Pancreas (tissue), 10 donors: ENCODE results near the gene GOLGA5. TPM values are rescaled to one million over a fixed set of nuclear protein-coding genes. Genes with fewer than 3 reads are reported as not detected.
A peak's percentile ranks its signal among the peaks of the same experiment; 100 is the strongest.
"Not testable (repeated sequence)": the region's sequence is repeated elsewhere in the genome, so short reads cannot be mapped to it uniquely, and the experiment has no call there.

ENCODE experiments used
- ATAC-seq, 4 donors: fragments of 200-7000 bp; cut with Tn5 transposase; one replicate each; pipeline versions ENCODE4 v1.8.0 to v1.9.1; 2020; ENCODE audit warnings: mild to moderate bottlenecking in 4 of 4, moderate library complexity in 4 of 4
- DNase-seq, 6 donors: peaks; one replicate each; pipeline ENCODE4 v3.0.0-alpha.2; 2020
- FAIRE-seq: peaks from 2 replicates; lab custom pipeline; 2012; peaks lifted over from hg19 to GRCh38; lab: Jason Lieb, UNC
- H3K27ac ChIP-seq, 4 donors: fragments of 200-600 bp; sonication (generic); 1 replicate in 3 of 4; 2 replicates in 1 of 4; pipeline versions ENCODE4 v1.5.0 to v1.8.0; 2020
- H3K27me3 ChIP-seq, 4 donors: fragments of 200-600 bp; one replicate each; pipeline ENCODE4 v1.8.0; 2021
- H3K36me3 ChIP-seq, 3 donors: fragments of 200-600 bp; sonication (generic) in 1 of 3; one replicate each; pipeline versions ENCODE4 v1.5.0 to v1.8.0; 2020 to 2021
- H3K4me1 ChIP-seq, 3 donors: fragments of 200-600 bp; one replicate each; pipeline ENCODE4 v1.8.0; 2021
- H3K4me3 ChIP-seq, 4 donors: fragments of 200-600 bp; sonication (generic) in 2 of 4; one replicate each; pipeline versions ENCODE4 v1.5.0 to v1.8.0; 2020 to 2021
- H3K9me3 ChIP-seq, 4 donors: fragments of 200-600 bp; one replicate each; pipeline ENCODE4 v1.8.0; 2021
- WGBS, 2 donors: extraction: QIAGEN DNeasy Blood & Tissue Kit; methylation state at CpG; one replicate each; pipeline ENCODE4 v1.1.7; 2013; 5-methylcytosine and 5-hydroxymethylcytosine counted together
- intact Hi-C, 3 donors: fragments of 100-400 bp; cut with DNase I; formaldehyde crosslinking; loops; one replicate each; pipeline versions ENCODE4 v1.11.1 to v1.14.2; 2022
- polyA plus RNA-seq, 2 donors: library from polyadenylated mRNA; stranded (reverse); fragments of 200-250 nt; gene quantifications; one replicate each; pipeline ENCODE4 v1.2.3, GENCODE V29; 2013
- total RNA-seq, 6 donors: library from RNA; stranded (reverse); fragmentation: NEBNext Ultra II Directional in 4 of 6; extraction: Animal tissue kit (Norgen Biotek cat#: 25700) in 4 of 6; gene quantifications; one replicate each; pipeline versions ENCODE4 v1.2.1 to v1.2.4, GENCODE V29; 2021 to 2023
- TF ChIP-seq, protein P1 (sequence below), 4 donors: fragments of 200-600 bp; sonication (generic) in 3 of 4; IDR thresholded peaks; one replicate each; pipeline versions ENCODE4 v1.5.0 to v1.8.0; 2021; ENCODE audit warnings: antibody characterized with exemption in 4 of 4
- donor health status: healthy with polysubstance abuse.
- donor health status: DM: no; HTN: no; CAD: no; lungs with moderate emphysema.
- donor health status: DM: no; HTN: no; CAD: no.
- donor health status: control.
- donor health status: control.
- donor health status: Bipolar disorder and iron deficiency.
- donor health status: DM: yes; HTN: yes; CAD: no.
- donor health status: DM: no; HTN: no; CAD: no.
- donor health status: DM: no; HTN: no; CAD: no.
- donor health status: DM: yes; HTN: yes; CAD: no.

The GOLGA5 gene, protein sequence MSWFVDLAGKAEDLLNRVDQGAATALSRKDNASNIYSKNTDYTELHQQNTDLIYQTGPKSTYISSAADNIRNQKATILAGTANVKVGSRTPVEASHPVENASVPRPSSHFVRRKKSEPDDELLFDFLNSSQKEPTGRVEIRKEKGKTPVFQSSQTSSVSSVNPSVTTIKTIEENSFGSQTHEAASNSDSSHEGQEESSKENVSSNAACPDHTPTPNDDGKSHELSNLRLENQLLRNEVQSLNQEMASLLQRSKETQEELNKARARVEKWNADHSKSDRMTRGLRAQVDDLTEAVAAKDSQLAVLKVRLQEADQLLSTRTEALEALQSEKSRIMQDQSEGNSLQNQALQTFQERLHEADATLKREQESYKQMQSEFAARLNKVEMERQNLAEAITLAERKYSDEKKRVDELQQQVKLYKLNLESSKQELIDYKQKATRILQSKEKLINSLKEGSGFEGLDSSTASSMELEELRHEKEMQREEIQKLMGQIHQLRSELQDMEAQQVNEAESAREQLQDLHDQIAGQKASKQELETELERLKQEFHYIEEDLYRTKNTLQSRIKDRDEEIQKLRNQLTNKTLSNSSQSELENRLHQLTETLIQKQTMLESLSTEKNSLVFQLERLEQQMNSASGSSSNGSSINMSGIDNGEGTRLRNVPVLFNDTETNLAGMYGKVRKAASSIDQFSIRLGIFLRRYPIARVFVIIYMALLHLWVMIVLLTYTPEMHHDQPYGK
- total RNA-seq (10 to 100 TPM; 12.8 to 19.2 (median 16.8) TPM), polyA plus RNA-seq (10 to 100 TPM; 21.7 to 22.6 TPM)

DNA sequence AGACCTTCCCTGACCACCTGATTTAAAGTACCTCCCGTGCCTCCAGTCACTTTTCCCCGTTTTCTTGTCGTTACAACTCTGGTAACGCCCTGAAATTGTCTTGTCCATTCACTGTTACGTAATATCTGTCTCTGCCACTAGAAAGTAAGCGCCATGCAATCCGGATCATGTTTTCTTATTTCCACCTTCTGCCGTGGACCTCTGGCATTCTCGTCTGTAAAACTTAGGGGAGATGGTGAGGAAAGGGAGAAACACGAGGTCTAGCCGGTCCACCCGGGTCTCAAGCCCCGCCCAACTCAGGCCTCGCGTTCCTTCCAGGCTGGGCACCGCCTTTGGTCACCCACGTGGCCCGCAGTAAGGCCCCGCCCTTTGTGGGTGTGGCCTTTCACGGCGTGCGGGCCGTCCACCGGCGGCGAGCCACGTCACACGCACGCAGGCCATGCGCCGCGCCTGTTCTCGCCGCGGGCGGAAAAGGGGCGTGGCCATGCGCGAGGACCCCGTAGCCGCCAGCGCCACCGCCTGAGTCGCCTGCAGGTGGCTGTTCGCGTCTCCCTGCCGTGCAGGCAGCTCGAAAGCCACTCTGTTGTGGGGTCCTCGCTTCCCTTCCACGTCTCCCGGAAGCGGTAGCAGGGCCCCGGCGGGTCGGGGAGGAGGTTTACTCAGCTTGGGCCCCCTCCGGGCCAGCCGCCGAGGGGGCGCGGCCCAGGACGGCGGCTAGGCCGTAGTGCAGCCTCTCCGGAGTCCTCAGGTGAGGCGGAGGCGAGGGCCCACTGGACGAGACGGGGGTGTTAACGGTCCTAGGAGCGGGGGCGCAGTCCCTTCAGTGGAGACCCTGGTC, at the start of gene GOLGA5:
Gene GOLGA5, plus strand, starts transcription at position 597 of the 838 bp plus-strand sequence. CDS start 3,133 bp downstream, outside the sequence.
- TF ChIP-seq, protein P1, sequence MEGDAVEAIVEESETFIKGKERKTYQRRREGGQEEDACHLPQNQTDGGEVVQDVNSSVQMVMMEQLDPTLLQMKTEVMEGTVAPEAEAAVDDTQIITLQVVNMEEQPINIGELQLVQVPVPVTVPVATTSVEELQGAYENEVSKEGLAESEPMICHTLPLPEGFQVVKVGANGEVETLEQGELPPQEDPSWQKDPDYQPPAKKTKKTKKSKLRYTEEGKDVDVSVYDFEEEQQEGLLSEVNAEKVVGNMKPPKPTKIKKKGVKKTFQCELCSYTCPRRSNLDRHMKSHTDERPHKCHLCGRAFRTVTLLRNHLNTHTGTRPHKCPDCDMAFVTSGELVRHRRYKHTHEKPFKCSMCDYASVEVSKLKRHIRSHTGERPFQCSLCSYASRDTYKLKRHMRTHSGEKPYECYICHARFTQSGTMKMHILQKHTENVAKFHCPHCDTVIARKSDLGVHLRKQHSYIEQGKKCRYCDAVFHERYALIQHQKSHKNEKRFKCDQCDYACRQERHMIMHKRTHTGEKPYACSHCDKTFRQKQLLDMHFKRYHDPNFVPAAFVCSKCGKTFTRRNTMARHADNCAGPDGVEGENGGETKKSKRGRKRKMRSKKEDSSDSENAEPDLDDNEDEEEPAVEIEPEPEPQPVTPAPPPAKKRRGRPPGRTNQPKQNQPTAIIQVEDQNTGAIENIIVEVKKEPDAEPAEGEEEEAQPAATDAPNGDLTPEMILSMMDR (IDR thresholded peaks at IDR 0.05) = no peak
- FAIRE-seq (peak; percentile 13), DNase-seq (peak; percentile 95 to 99 (median 99)), ATAC-seq (peak; percentile 94 to 98 (median 96))
- Histone ChIP-seq H3K27ac (peak within 1 kb of the TSS; percentile 64 to 82 (median 76)), H3K4me3 (peak within 1 kb of the TSS; percentile 75 to 99 (median 90)), H3K27me3 (no peaks in the 10 kb centered on the region), H3K36me3 (peaks cover 0 to 16% (median 10%) of the 10 kb centered on the region in 3 donors), H3K4me1 (peaks cover 0 to 17% (median 0%) of the 10 kb centered on the region in 3 donors), H3K9me3 (no peaks in the 10 kb centered on the region)
- 1 to 2% methylated on average over 38 to 71 of the region's 71 CpGs for WGBS, 2 donors
- intact Hi-C loops = no loop called here

DNA sequence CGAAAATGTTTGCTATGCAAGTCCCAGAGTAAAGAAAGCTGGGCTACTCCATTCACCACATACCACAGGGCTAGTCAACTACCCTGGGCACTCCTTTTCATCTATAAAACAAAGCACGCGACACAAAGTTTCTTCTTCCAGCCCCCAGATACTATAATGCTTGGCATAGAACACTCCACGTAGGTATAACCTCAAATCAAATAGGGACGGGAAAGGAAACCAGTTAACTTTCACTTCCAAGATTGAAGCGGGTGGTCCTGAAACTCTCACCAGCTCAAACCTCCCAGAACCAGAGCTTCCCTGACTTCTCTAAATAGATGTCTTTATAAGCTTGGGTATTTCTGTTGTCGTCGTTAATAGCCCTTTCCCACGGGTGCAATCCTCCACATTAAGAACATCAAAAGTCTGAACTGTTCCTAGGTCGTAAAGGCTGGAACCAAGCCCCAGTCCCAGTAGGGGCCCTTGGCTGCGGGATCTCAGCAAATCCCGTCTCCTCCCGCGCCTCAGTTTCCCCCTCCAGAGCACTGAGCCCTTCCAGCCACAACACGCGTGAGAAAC, 46.3 kb upstream of the GOLGA5 start:
- DNase-seq (no peak), FAIRE-seq (no peak), ATAC-seq (peak; percentile 5 to 15 (median 12))
- TF ChIP-seq, protein P1 (IDR thresholded peaks at IDR 0.05) = no peak
- intact Hi-C loops = no loop called here
- WGBS, 2 donors = 1 to 2% methylated on average over 16 of the region's 16 CpGs
- Histone ChIP-seq H3K36me3 (no peaks in the 10 kb centered on the region), H3K27ac (peak overlapping the region; percentile 59 to 87 (median 72)), H3K4me3 (peak overlapping the region; percentile 55 to 63 (median 62)), H3K9me3 (no peaks in the 10 kb centered on the region), H3K4me1 (peaks cover 0 to 3% (median 0%) of the 10 kb centered on the region in 3 donors), H3K27me3 (no peaks in the 10 kb centered on the region)

DNA sequence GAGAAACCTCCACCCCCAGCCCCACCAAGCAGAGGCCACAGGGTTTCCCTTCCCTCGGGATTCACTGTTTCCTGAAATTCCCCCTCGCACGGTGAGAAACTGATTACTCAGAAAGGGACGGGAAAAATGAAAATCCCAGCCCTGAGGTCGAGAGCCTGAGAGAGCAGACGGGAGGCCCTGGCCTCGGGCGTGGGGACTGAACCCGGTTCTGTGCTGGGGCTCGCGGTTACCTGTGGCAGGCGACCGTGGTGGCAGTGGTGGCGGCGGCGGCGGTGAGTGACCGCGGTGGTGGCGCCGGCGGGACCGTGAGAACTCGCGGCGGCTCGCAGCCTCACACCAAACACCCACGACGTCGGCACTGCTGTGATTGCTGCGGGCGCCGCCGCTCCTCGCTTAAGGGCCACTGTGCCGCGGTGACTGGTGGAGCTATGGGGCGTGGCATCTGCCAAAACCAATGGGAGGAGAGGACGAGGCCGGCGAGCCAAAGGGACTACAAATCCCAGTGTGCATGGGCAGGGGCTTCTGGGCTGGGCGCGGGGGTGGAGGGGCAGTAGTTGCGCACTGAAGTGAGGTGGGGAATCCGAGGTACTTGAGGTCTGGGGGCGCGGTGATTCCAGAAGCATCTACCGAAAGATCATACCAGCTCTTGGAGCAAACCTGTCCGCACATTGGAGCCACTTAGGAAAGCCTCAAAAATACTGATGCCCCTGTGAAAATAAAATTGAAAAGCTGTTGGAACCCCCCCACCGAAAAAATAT, 45.7 kb upstream of the GOLGA5 start, which contains the start of gene LGMN:
Gene LGMN, minus strand, starts transcription at position 369 of the 758 bp plus-strand sequence. CDS start 15,841 bp downstream, outside the sequence.
- peak; percentile 98 to 99 (median 99) for ATAC-seq
- no peaks in the 10 kb centered on the region for H3K27me3 ChIP-seq
- peak within 1 kb of the TSS; percentile 59 to 87 (median 72) for H3K27ac ChIP-seq
- H3K4me1 ChIP-seq = peaks cover 0 to 3% (median 0%) of the 10 kb centered on the region in 3 donors
- DNase-seq = peak; percentile 95 to 98 (median 96)
- WGBS, 2 donors = 0 to 1% methylated on average over 50 of the region's 50 CpGs
- intact Hi-C loops = no loop called here
- no peaks in the 10 kb centered on the region for H3K36me3 ChIP-seq
- peak within 1 kb of the TSS; percentile 55 to 63 (median 62) for H3K4me3 ChIP-seq
- FAIRE-seq = no peak
- no peaks in the 10 kb centered on the region for H3K9me3 ChIP-seq
- TF ChIP-seq, protein P1 (IDR thresholded peaks at IDR 0.05) = no peak

DNA sequence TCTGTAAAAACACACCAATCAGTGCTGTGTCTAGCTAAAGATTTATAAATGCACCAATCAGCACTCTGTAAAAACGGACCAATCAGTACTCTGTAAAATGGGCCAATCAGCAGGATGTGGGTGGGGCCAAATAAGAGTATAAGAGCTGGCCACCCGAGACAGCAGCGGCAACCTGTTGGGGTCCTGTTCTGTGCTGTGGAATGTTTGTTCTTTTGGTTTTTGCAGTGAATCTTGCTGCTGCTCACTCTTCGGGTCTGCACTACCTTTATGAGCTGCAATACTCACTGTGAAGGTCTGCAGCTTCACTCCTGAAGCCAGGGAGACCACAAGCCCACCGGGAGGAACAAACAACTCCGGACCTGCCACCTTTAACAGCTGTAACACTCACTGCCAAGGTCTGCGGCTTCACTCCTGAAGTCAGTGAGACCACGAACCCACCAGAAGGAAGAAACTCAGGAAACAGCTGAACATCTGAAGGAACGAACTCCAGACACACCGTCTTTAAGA, 43.8 kb upstream of the GOLGA5 start:
- H3K27ac ChIP-seq, ATAC-seq, H3K4me1 ChIP-seq, FAIRE-seq, H3K27me3 ChIP-seq, DNase-seq, H3K36me3 ChIP-seq, H3K4me3 ChIP-seq, H3K9me3 ChIP-seq, intact Hi-C loops: not testable (repeated sequence)
- WGBS, 2 donors = 73 to 91% methylated on average over 10 of the region's 10 CpGs
